Heart left ventricle (tissue), 16 donors: ENCODE results near the gene LRRC8E. TPM values are rescaled to one million over a fixed set of nuclear protein-coding genes. Genes with fewer than 3 reads are reported as not detected.

ENCODE experiments used
- ATAC-seq, 4 donors: fragments of 200-7000 bp; cut with Tn5 transposase; one replicate each; pipeline ENCODE4 v1.9.1; 2020 to 2022; ENCODE audit warnings: moderate library complexity in 4 of 4, mild to moderate bottlenecking in 3 of 4, moderate number of reproducible peaks in 1 of 4
- DNase-seq, 5 donors: peaks; one replicate each; pipeline ENCODE4 v3.0.0-alpha.2; 2020
- H3K27ac ChIP-seq, 12 donors: fragments of 200-600 bp; sonication (generic) in 4 of 12; one replicate each; pipeline versions ENCODE4 v1.5.0 to v1.8.0; 2016 to 2022; ENCODE audit warnings: mild to moderate bottlenecking in 2 of 12
- H3K27me3 ChIP-seq, 9 donors: fragments of 200-600 bp; sonication (generic) in 2 of 9; one replicate each; pipeline versions ENCODE4 v1.5.1 to v1.8.0; 2016 to 2022; ENCODE audit warnings: mild to moderate bottlenecking in 3 of 9
- H3K36me3 ChIP-seq, 9 donors: fragments of 200-600 bp; sonication (generic) in 2 of 9; one replicate each; pipeline versions ENCODE4 v1.5.0 to v1.8.0; 2018 to 2022; ENCODE audit warnings: mild to moderate bottlenecking in 2 of 9
- H3K4me1 ChIP-seq, 12 donors: fragments of 200-600 bp; sonication (generic) in 4 of 12; one replicate each; pipeline versions ENCODE4 v1.5.0 to v1.8.0; 2016 to 2022; ENCODE audit warnings: mild to moderate bottlenecking in 3 of 12
- H3K4me3 ChIP-seq, 12 donors: fragments of 200-600 bp; sonication (generic) in 4 of 12; one replicate each; pipeline versions ENCODE4 v1.5.0 to v1.8.0; 2017 to 2022; ENCODE audit warnings: mild to moderate bottlenecking in 9 of 12, moderate library complexity in 4 of 12
- H3K9me3 ChIP-seq, 12 donors: fragments of 200-600 bp; sonication (generic) in 4 of 12; one replicate each; pipeline versions ENCODE4 v1.5.0 to v1.8.0; 2016 to 2022; ENCODE audit warnings: mild to moderate bottlenecking in 1 of 12
- CTCF ChIP-seq, 12 donors: fragments of 200-600 bp; sonication (generic) in 4 of 12; IDR thresholded peaks; one replicate each; pipeline versions ENCODE4 v1.5.0 to v1.8.0; 2018 to 2022; ENCODE audit warnings: antibody characterized with exemption in 12 of 12, mild to moderate bottlenecking in 5 of 12
- POLR2A ChIP-seq, 2 donors: fragments of 450-650 bp; IDR thresholded peaks; one replicate each; pipeline ENCODE4 v1.6.1; 2017; ENCODE audit warnings: antibody characterized with exemption in 2 of 2, mild to moderate bottlenecking in 2 of 2, moderate library complexity in 2 of 2
- WGBS, 4 donors: extraction: QIAGEN DNeasy Blood & Tissue Kit in 2 of 4; methylation state at CpG; one replicate each; pipeline versions ENCODE4 v1.1.5 to v1.1.7; 2013 to 2018; 5-methylcytosine and 5-hydroxymethylcytosine counted together
- intact Hi-C, 10 donors: fragments of 100-400 bp; cut with DNase I; formaldehyde crosslinking; loops; one replicate each; pipeline versions ENCODE4 v1.11.1 to v1.14.2; 2022
- polyA plus RNA-seq, 2 donors: library from polyadenylated mRNA; stranded (reverse); fragments of 200-250 nt; gene quantifications; one replicate each; pipeline ENCODE4 v1.2.3, GENCODE V29; 2013
- total RNA-seq, 9 donors: library from RNA; depleted of rRNA in 2 of 9; stranded (reverse); fragments of >200 nt in 2 of 9; fragmentation: NEBNext Ultra II Directional in 3 of 9; extraction: Animal tissue kit (Norgen Biotek cat#: 25700) in 3 of 9; gene quantifications; one replicate each; pipeline versions ENCODE4 v1.1.0 to v1.2.4, GENCODE V29; 2016 to 2023
- donor health status: ischemic (EF 13 %, LVEDD 7.1; RV severe dilation, severe dysfunction).
- donor health status: healthy with polysubstance abuse.
- donor health status: DM: no; HTN: yes; CAD: no.
- donor health status: DM: no; HTN: no; CAD: no.
- donor health status: ischemic (EF 25% LVEDD 6.9; RV normal size, moderate dysfunction).
- donor health status: ischemic (EF 25% LVEDD 5.7; RV mildly dilated, moderate dysfunction).
- donor health status: healthy.
- donor health status: DM: yes; HTN: yes; CAD: no.
- donor health status: ischemic (EF 35%, LVEDD 5.7; RV mildly dilated, moderate dysfunction).
- donor health status: nonischemic (EF 11% LVEDD 7.7; RV severe dilation, severe dysfunction).
- donor health status: DM: yes; HTN: yes; CAD: no.
- donor health status: PGD.
- donor health status: ischemic (EF 29% LVEDD 5.4; RV normal size, mild dysfunction).
- donor health status: nonischemic (EF 23%, LVEDD 6.1; RV moderate dilation, normal function).

LRRC8E gene
- total and polyA plus RNA-seq, 11 donors: 0.17 to 2.6 (median 1.00) TPM

GRCh38 chr19:7934766-7935165, 46.5 kb downstream of the LRRC8E start:
- intact Hi-C loops: no loop called here
- Histone ChIP-seq H3K9me3 (no peaks in the 10 kb centered on the region), H3K36me3 (peaks cover 19 to 100% (median 97%) of the 10 kb centered on the region in 9 donors), H3K4me3 (no peak overlapping the region), H3K27ac (no peak overlapping the region), H3K4me1 (peaks cover 0 to 10% (median under 1%) of the 10 kb centered on the region in 12 donors), H3K27me3 (no peaks in the 10 kb centered on the region)
- ATAC-seq (no peak), DNase-seq (peak in 1 of 5 donors; percentile 17)
- whole genome bisulfite sequencing, 4 donors: 90 to 92% (median 92%) methylated on average over 21 of the region's 21 CpGs
- TF ChIP-seq CTCF (IDR thresholded peaks at IDR 0.05) (no peak), POLR2A (IDR thresholded peaks at IDR 0.05) (no peak)

DNA sequence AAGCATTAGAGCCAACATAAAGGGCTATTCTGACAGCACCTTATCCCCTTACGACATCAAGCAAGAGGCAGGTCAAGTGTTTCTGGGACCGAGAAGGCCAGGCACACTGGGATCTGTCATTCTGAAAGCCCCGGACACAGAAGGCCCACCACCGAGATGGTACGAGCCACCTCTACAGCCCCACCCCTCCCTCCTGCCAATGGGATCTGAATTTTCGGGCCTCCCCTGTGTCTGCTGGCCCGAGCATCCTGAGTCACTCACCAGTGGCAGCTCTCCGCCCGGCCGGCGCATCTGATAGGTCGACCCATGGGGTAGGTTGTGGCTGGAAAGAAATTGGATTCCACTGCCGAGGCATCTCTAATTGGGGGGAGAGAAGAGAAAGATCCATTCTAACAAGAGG, 52.5 kb downstream of the LRRC8E start:
- no peak for TF ChIP-seq CTCF (IDR thresholded peaks at IDR 0.05)
- no peak for TF ChIP-seq POLR2A (IDR thresholded peaks at IDR 0.05)
- intact Hi-C loops: loop anchor here in 9 of 10 donors (5.0 to 10.0 kb wide), 4 partner anchors 61 to 311 kb away; no protein-coding TSS in a partner anchor
- Histone ChIP-seq H3K4me1 (peaks cover 0 to 34% (median 15%) of the 10 kb centered on the region in 12 donors), H3K9me3 (no peaks in the 10 kb centered on the region), H3K4me3 (no peak overlapping the region), H3K27ac (no peak overlapping the region), H3K27me3 (no peaks in the 10 kb centered on the region), H3K36me3 (peaks cover 3 to 55% (median 51%) of the 10 kb centered on the region in 9 donors)
- 89 to 94% (median 92%) methylated on average over 13 of the region's 13 CpGs for WGBS, 4 donors
- ATAC-seq: no peak
- peak in 2 of 5 donors; percentile 17 to 55 for DNase-seq

DNA sequence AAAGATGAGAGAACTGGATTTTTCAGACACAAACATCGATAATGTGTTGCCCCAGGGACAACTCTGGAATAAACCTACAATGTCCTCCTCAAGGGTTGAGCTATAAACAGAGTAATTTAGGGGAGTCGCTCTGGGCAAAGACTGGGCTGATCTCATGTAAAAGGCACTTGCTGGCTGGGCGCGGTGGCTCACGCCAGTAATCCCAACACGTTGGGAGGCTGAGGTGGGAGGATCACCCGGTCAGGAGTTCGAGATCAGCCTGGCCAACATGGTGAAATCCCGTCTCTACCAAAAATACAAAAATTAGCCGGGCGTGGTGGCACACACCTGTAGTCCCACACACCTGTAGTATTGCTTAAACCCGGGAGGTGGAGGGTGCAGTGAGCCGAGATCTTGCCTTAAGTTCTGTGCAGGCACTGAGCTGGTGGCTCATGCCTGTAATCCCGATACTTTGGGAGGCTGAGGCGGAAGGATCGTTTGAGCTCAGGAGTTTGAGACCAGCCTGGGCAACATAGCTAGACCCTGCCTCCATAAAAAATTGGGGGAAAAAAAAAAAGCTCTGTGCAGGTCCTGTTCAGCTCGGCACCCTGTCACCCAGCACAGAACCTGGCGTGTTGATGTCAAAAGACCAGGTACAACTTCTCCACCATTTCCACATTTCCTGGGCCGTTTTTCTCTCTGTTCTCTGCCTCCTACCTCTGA, 53.7 kb downstream of the LRRC8E start:
- H3K27me3 ChIP-seq: no peaks in the 10 kb centered on the region
- H3K36me3 ChIP-seq: peaks cover 3 to 43% (median 39%) of the 10 kb centered on the region in 9 donors
- H3K9me3 ChIP-seq: no peaks in the 10 kb centered on the region
- H3K27ac ChIP-seq: no peak overlapping the region
- intact Hi-C loops: loop anchor here in 9 of 10 donors (2.0 to 10.0 kb wide), 5 partner anchors 60 to 310 kb away; no protein-coding TSS in a partner anchor
- ATAC-seq (no peak), DNase-seq (peak in 2 of 5 donors; percentile 20 to 30)
- peaks cover 0 to 25% (median 15%) of the 10 kb centered on the region in 12 donors for H3K4me1 ChIP-seq
- WGBS, 4 donors: 86 to 93% (median 90%) methylated on average over 19 of the region's 19 CpGs
- H3K4me3 ChIP-seq: peak overlapping the region in 9 of 12 donors; percentile 67 to 100 (median 86)
- no peak for TF ChIP-seq CTCF (IDR thresholded peaks at IDR 0.05)
- TF ChIP-seq POLR2A (IDR thresholded peaks at IDR 0.05): no peak

- Histone ChIP-seq H3K36me3 (peaks cover 0 to 33% (median 29%) of the 10 kb centered on the region in 9 donors), H3K27ac (peak overlapping the region; percentile 83 to 99 (median 94)), H3K9me3 (no peaks in the 10 kb centered on the region), H3K4me3 (peak overlapping the region; percentile 52 to 100 (median 86)), H3K4me1 (peaks cover 0 to 25% (median 15%) of the 10 kb centered on the region in 12 donors), H3K27me3 (no peaks in the 10 kb centered on the region)
- intact Hi-C loops: loop anchor here in 9 of 10 donors (1.0 to 10.0 kb wide), 7 partner anchors 40 to 309 kb away; partner anchors contain the start of genes ELAVL1 (in 1 of the 9) and MAP2K7 (in 1 of the 9)
- TF ChIP-seq POLR2A (IDR thresholded peaks at IDR 0.05) (no peak), CTCF (IDR thresholded peaks at IDR 0.05) (no peak)
- 5 to 8% (median 5%) methylated on average over 33 of the region's 33 CpGs for WGBS, 4 donors
- no peak for DNase-seq
- ATAC-seq: peak in 2 of 4 donors; percentile 1 to 39
Observed at GRCh38 chr19:7942981-7943443, 54.7 kb downstream of the LRRC8E start.
